ENCODE data around the gene BPIFB1. TPM values are rescaled to one million over a fixed set of nuclear protein-coding genes. Genes with fewer than 3 reads are reported as not detected.

Gene BPIFB1
- polyA plus RNA-seq, 4 donors = 1.3 TPM; not detected in 3

DNA sequence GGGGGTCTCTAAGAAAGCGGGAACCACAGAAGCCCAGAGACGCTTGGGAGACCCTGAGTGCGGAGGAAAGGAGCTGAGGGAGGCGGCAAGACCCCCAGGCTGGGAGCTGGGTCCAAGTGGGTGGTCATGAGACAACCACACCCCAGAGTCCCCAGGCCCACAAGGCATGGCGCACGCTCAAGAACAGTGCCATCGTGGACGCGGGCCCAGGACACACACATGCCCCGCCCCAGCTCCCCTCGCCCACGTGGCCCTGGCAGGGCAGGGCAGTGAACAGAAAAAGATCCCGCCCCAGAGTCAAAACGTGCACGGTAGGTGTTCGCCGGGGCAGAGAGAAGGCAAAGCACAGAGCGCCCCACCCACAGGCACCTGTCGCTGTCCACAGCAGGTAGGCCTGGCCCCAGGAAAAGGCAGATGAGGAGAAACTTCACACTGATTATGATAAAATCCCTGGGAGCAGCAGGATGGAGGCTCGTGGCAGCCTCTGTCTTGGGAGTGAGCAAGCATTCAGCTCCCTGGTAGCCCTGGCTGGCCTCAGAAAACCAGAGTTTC lies 50.0 kb downstream of the BPIFB1 start:
- FAIRE-seq (no peak), DNase-seq (no peak)
- H3K36me3 ChIP-seq (ENCODE audit: control insufficient read depth in 3 of 3, insufficient read depth in 2 of 3, low read depth in 1 of 3, low read length in 3 of 3) = no peaks in the 10 kb centered on the region
- peaks cover 0 to 2% (median 0%) of the 10 kb centered on the region in 3 donors for H3K27me3 ChIP-seq (ENCODE audit: control insufficient read depth in 3 of 3, insufficient read depth in 3 of 3, low read length in 3 of 3)
- no peak overlapping the region for H3K4me3 ChIP-seq (ENCODE audit: low read depth in 1 of 3, low read length in 3 of 3)
- no peak overlapping the region for H3K27ac ChIP-seq (ENCODE audit: low read depth in 1 of 3, low read length in 2 of 3)
- peaks cover 0 to 3% of the 10 kb centered on the region in 2 donors for H3K9me3 ChIP-seq (ENCODE audit: control insufficient read depth in 2 of 2, insufficient read depth in 1 of 2, low read depth in 1 of 2, low read length in 1 of 2)
- WGBS, 3 donors = 44 to 69% (median 50%) methylated on average over 20 of the region's 20 CpGs
- no peaks in the 10 kb centered on the region for H3K4me1 ChIP-seq (ENCODE audit: control insufficient read depth in 3 of 3, insufficient read depth in 2 of 3, low read depth in 1 of 3, low read length in 2 of 3)

GRCh38 chr20:33333616-33334015 lies 50.6 kb downstream of the BPIFB1 start:
- FAIRE-seq = no peak
- H3K27ac ChIP-seq (ENCODE audit: low read depth in 1 of 3, low read length in 2 of 3) = no peak overlapping the region
- no peak for DNase-seq
- no peaks in the 10 kb centered on the region for H3K36me3 ChIP-seq (ENCODE audit: control insufficient read depth in 3 of 3, insufficient read depth in 2 of 3, low read depth in 1 of 3, low read length in 3 of 3)
- H3K27me3 ChIP-seq (ENCODE audit: control insufficient read depth in 3 of 3, insufficient read depth in 3 of 3, low read length in 3 of 3) = peaks cover 0 to 2% (median 0%) of the 10 kb centered on the region in 3 donors
- no peak overlapping the region for H3K4me3 ChIP-seq (ENCODE audit: low read depth in 1 of 3, low read length in 3 of 3)
- H3K9me3 ChIP-seq (ENCODE audit: control insufficient read depth in 2 of 2, insufficient read depth in 1 of 2, low read depth in 1 of 2, low read length in 1 of 2) = peaks cover 0 to 3% of the 10 kb centered on the region in 2 donors
- H3K4me1 ChIP-seq (ENCODE audit: control insufficient read depth in 3 of 3, insufficient read depth in 2 of 3, low read depth in 1 of 3, low read length in 2 of 3) = no peaks in the 10 kb centered on the region
- WGBS, 3 donors = 84 to 86% (median 85%) methylated on average over 7 of the region's 7 CpGs

DNA sequence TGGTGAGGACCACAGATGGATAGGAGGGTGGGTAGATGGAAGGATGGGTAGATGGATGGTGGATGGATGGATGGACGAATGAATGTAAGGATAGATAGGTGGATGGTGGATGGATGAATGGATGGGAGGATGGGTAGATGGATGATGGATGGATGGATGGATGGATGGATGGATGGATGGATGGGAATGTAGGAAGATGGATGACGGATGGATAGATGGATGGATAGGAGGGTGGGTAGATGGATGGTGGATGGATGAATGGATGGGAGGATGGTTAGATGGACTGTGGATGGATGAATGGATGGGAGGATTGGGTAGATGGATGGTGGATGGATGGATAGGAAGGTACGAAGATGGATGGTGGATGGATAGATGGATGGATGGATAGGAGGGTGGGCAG lies 51.1 kb downstream of the BPIFB1 start:
- no peak for FAIRE-seq
- H3K36me3 ChIP-seq (ENCODE audit: control insufficient read depth in 3 of 3, insufficient read depth in 2 of 3, low read depth in 1 of 3, low read length in 3 of 3) = no peaks in the 10 kb centered on the region
- H3K27ac ChIP-seq (ENCODE audit: low read depth in 1 of 3, low read length in 2 of 3) = no peak overlapping the region
- DNase-seq = no peak
- 70 to 78% (median 77%) methylated on average over 3 of the region's 3 CpGs for WGBS, 3 donors
- peaks cover 0 to 2% (median 0%) of the 10 kb centered on the region in 3 donors for H3K27me3 ChIP-seq (ENCODE audit: control insufficient read depth in 3 of 3, insufficient read depth in 3 of 3, low read length in 3 of 3)
- H3K4me3 ChIP-seq (ENCODE audit: low read depth in 1 of 3, low read length in 3 of 3) = no peak overlapping the region
- peaks cover 0 to 3% of the 10 kb centered on the region in 2 donors for H3K9me3 ChIP-seq (ENCODE audit: control insufficient read depth in 2 of 2, insufficient read depth in 1 of 2, low read depth in 1 of 2, low read length in 1 of 2)
- no peaks in the 10 kb centered on the region for H3K4me1 ChIP-seq (ENCODE audit: control insufficient read depth in 3 of 3, insufficient read depth in 2 of 3, low read depth in 1 of 3, low read length in 2 of 3)

GRCh38 chr20:33336375-33336774 lies 53.4 kb downstream of the BPIFB1 start:
- DNase-seq = no peak
- Histone ChIP-seq H3K9me3 (ENCODE audit: control insufficient read depth in 2 of 2, insufficient read depth in 1 of 2, low read depth in 1 of 2, low read length in 1 of 2) (peaks cover 0 to 3% of the 10 kb centered on the region in 2 donors), H3K36me3 (ENCODE audit: control insufficient read depth in 3 of 3, insufficient read depth in 2 of 3, low read depth in 1 of 3, low read length in 3 of 3) (no peaks in the 10 kb centered on the region), H3K4me3 (ENCODE audit: low read depth in 1 of 3, low read length in 3 of 3) (no peak overlapping the region), H3K27ac (ENCODE audit: low read depth in 1 of 3, low read length in 2 of 3) (no peak overlapping the region), H3K27me3 (ENCODE audit: control insufficient read depth in 3 of 3, insufficient read depth in 3 of 3, low read length in 3 of 3) (no peaks in the 10 kb centered on the region), H3K4me1 (ENCODE audit: control insufficient read depth in 3 of 3, insufficient read depth in 2 of 3, low read depth in 1 of 3, low read length in 2 of 3) (no peaks in the 10 kb centered on the region)
- no peak for FAIRE-seq
- 79 to 89% (median 83%) methylated on average over 3 of the region's 3 CpGs for WGBS, 3 donors

DNA sequence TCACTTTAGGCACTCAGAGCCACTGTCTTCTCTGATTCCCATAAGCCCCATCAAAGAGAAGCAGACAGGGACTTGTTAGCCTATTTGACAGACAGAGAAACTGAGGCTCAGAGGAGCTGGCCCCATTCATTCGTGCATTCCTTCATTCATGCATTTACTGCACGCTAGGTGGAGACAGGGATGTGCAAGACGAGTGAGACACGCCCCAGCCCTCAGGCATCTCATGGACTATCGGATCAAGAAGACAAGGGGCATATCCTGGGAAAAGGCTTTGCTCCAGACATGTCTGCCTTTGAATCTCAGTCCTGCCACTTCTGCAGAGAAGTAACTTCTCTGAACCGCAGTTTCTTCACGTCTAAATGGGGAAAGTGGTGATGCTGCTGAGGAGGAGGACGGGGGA lies 54.1 kb downstream of the BPIFB1 start:
- Histone ChIP-seq H3K4me1 (ENCODE audit: control insufficient read depth in 3 of 3, insufficient read depth in 2 of 3, low read depth in 1 of 3, low read length in 2 of 3) (no peaks in the 10 kb centered on the region), H3K9me3 (ENCODE audit: control insufficient read depth in 2 of 2, insufficient read depth in 1 of 2, low read depth in 1 of 2, low read length in 1 of 2) (peaks cover 0 to 3% of the 10 kb centered on the region in 2 donors), H3K4me3 (ENCODE audit: low read depth in 1 of 3, low read length in 3 of 3) (no peak overlapping the region), H3K27me3 (ENCODE audit: control insufficient read depth in 3 of 3, insufficient read depth in 3 of 3, low read length in 3 of 3) (no peaks in the 10 kb centered on the region), H3K36me3 (ENCODE audit: control insufficient read depth in 3 of 3, insufficient read depth in 2 of 3, low read depth in 1 of 3, low read length in 3 of 3) (no peaks in the 10 kb centered on the region), H3K27ac (ENCODE audit: low read depth in 1 of 3, low read length in 2 of 3) (no peak overlapping the region)
- FAIRE-seq = no peak
- WGBS, 3 donors = 62 to 80% (median 67%) methylated on average over 8 of the region's 8 CpGs
- no peak for DNase-seq

DNA sequence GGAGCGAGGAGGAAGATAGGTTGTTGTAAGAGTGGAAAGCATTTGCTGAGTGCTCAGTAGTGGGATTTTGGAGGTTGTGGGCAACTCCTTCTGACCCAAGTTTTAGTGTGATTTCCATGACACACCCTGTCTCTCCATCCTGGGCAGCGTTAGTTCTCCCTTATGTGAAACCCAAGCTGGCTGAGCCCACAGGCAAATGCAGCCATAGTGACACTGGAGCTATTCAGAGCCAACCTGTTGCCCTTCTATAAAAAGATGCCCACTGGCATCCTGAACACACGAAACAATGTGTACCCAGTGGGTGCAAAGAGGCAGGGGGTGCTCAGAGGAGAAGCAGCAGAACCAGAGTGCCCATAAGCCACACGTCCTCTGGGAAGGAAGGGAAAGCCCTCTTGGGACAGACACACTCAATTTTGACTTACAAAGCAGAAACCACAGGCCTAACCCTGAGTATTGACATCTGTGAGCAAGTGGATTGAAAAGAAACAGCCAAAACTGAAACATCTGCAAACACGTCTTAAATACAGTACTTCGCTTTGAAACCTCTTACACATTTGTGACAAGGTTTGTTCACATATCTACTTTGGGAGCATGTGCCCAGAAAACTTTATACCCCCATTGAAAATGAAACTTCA lies 54.6 kb downstream of the BPIFB1 start:
- FAIRE-seq (no peak), DNase-seq (no peak)
- 59 to 69% (median 66%) methylated on average over 6 of the region's 6 CpGs for WGBS, 3 donors
- Histone ChIP-seq H3K4me1 (ENCODE audit: control insufficient read depth in 3 of 3, insufficient read depth in 2 of 3, low read depth in 1 of 3, low read length in 2 of 3) (no peaks in the 10 kb centered on the region), H3K4me3 (ENCODE audit: low read depth in 1 of 3, low read length in 3 of 3) (no peak overlapping the region), H3K36me3 (ENCODE audit: control insufficient read depth in 3 of 3, insufficient read depth in 2 of 3, low read depth in 1 of 3, low read length in 3 of 3) (no peaks in the 10 kb centered on the region), H3K27me3 (ENCODE audit: control insufficient read depth in 3 of 3, insufficient read depth in 3 of 3, low read length in 3 of 3) (no peaks in the 10 kb centered on the region), H3K27ac (ENCODE audit: low read depth in 1 of 3, low read length in 2 of 3) (no peak overlapping the region), H3K9me3 (ENCODE audit: control insufficient read depth in 2 of 2, insufficient read depth in 1 of 2, low read depth in 1 of 2, low read length in 1 of 2) (peaks cover 0 to 3% of the 10 kb centered on the region in 2 donors)

- 80 to 82% (median 80%) methylated on average over 5 of the region's 5 CpGs for WGBS, 3 donors
- H3K4me1 ChIP-seq (ENCODE audit: control insufficient read depth in 3 of 3, insufficient read depth in 2 of 3, low read depth in 1 of 3, low read length in 2 of 3) = no peaks in the 10 kb centered on the region
Measured at GRCh38 chr20:33338467-33339258, 55.6 kb downstream of the BPIFB1 start.

GRCh38 chr20:33339515-33340058 lies 56.6 kb downstream of the BPIFB1 start:
- H3K4me3 ChIP-seq (ENCODE audit: low read depth in 1 of 3, low read length in 3 of 3) = no peak overlapping the region
- no peaks in the 10 kb centered on the region for H3K4me1 ChIP-seq (ENCODE audit: control insufficient read depth in 3 of 3, insufficient read depth in 2 of 3, low read depth in 1 of 3, low read length in 2 of 3)
- no peaks in the 10 kb centered on the region for H3K36me3 ChIP-seq (ENCODE audit: control insufficient read depth in 3 of 3, insufficient read depth in 2 of 3, low read depth in 1 of 3, low read length in 3 of 3)
- FAIRE-seq (no peak), DNase-seq (no peak)
- H3K27me3 ChIP-seq (ENCODE audit: control insufficient read depth in 3 of 3, insufficient read depth in 3 of 3, low read length in 3 of 3) = no peaks in the 10 kb centered on the region
- H3K27ac ChIP-seq (ENCODE audit: low read depth in 1 of 3, low read length in 2 of 3) = no peak overlapping the region
- peaks cover 0 to 3% of the 10 kb centered on the region in 2 donors for H3K9me3 ChIP-seq (ENCODE audit: control insufficient read depth in 2 of 2, insufficient read depth in 1 of 2, low read depth in 1 of 2, low read length in 1 of 2)
- 59 to 67% (median 67%) methylated on average over 8 of the region's 8 CpGs for WGBS, 3 donors

More at GRCh38 chr20:33338467-33339258, 55.6 kb downstream of the BPIFB1 start:
- Histone ChIP-seq H3K9me3 (ENCODE audit: control insufficient read depth in 2 of 2, insufficient read depth in 1 of 2, low read depth in 1 of 2, low read length in 1 of 2) (peaks cover 0 to 3% of the 10 kb centered on the region in 2 donors), H3K27ac (ENCODE audit: low read depth in 1 of 3, low read length in 2 of 3) (no peak overlapping the region), H3K36me3 (ENCODE audit: control insufficient read depth in 3 of 3, insufficient read depth in 2 of 3, low read depth in 1 of 3, low read length in 3 of 3) (no peaks in the 10 kb centered on the region), H3K4me3 (ENCODE audit: low read depth in 1 of 3, low read length in 3 of 3) (no peak overlapping the region), H3K27me3 (ENCODE audit: control insufficient read depth in 3 of 3, insufficient read depth in 3 of 3, low read length in 3 of 3) (no peaks in the 10 kb centered on the region)
- FAIRE-seq (no peak), DNase-seq (no peak)

Data from small intestine (tissue), 7 donors.